Activated naive CD4-positive, alpha-beta T cell treated with anti-CD3 and anti-CD28 coated beads for 36 hours (primary cell): ENCODE measurements around the gene IQSEC2. TPM values are rescaled to one million over a fixed set of nuclear protein-coding genes. Genes with fewer than 3 reads are reported as not detected.

ENCODE experiments used
- CTCF ChIA-PET: fragments of 350-600 bp; sonication (Branson Sonifier 250); formaldehyde crosslinking; loops from one replicate; lab custom pipeline; 2021; ENCODE audit warnings: antibody characterized with exemption; lab: Charles Lee
- DNase-seq: peaks from one replicate; pipeline ENCODE4 v3.0.0-alpha.2; 2020
- H3K27ac Mint-ChIP-seq: one replicate; pipeline ENCODE4 v1.8.0; 2021; ENCODE audit warnings: mild to moderate bottlenecking, mixed read lengths
- H3K27me3 Mint-ChIP-seq: one replicate; pipeline ENCODE4 v1.8.0; 2021; ENCODE audit warnings: low read depth, mixed read lengths
- H3K36me3 Mint-ChIP-seq: one replicate; pipeline ENCODE4 v1.8.0; 2021; ENCODE audit warnings: low read depth, mixed read lengths
- H3K4me1 Mint-ChIP-seq: one replicate; pipeline ENCODE4 v1.8.0; 2021; ENCODE audit warnings: low read depth, mixed read lengths
- H3K4me3 Mint-ChIP-seq: one replicate; pipeline ENCODE4 v1.8.0; 2021; ENCODE audit warnings: mild to moderate bottlenecking, moderate library complexity, mixed read lengths
- H3K9me3 Mint-ChIP-seq: one replicate; pipeline ENCODE4 v1.8.0; 2021; ENCODE audit warnings: mixed read lengths
- intact Hi-C: fragments of 100-400 bp; cut with micrococcal nuclease; formaldehyde crosslinking; loops from one replicate; pipeline ENCODE4 v1.15.1; 2023
- total RNA-seq, 2 experiments: library from RNA; stranded (reverse); gene quantifications; one replicate each; pipeline ENCODE4 v1.2.3, GENCODE V29; 2021

IQSEC2 gene
- total RNA-seq, 2 experiments from 2014 or later = 0.20 to 0.48 TPM

GRCh38 chrX:53249408-53250042, 31.9 kb downstream of the IQSEC2 start:
- Mint-ChIP-seq H3K4me1 (no peaks in the 10 kb centered on the region), H3K27ac (no peak overlapping the region), H3K36me3 (no peaks in the 10 kb centered on the region), H3K9me3 (no peaks in the 10 kb centered on the region), H3K4me3 (no peak overlapping the region), H3K27me3 (no peaks in the 10 kb centered on the region)
- intact Hi-C loops = no loop called here
- CTCF ChIA-PET = no interaction called here
- DNase-seq = no peak

GRCh38 chrX:53247928-53248327, 33.5 kb downstream of the IQSEC2 start:
- Mint-ChIP-seq H3K27me3 (no peaks in the 10 kb centered on the region), H3K4me3 (no peak overlapping the region), H3K9me3 (no peaks in the 10 kb centered on the region), H3K27ac (no peak overlapping the region), H3K4me1 (no peaks in the 10 kb centered on the region), H3K36me3 (no peaks in the 10 kb centered on the region)
- CTCF ChIA-PET = interaction anchor here (1.3 kb wide), 1 partner anchor 9 kb away, joined by 3 read pairs; no protein-coding TSS in a partner anchor
- no peak for DNase-seq
- intact Hi-C loops = no loop called here

- no peak overlapping the region for H3K27ac Mint-ChIP-seq
- no peaks in the 10 kb centered on the region for H3K36me3 Mint-ChIP-seq
- H3K4me3 Mint-ChIP-seq = no peak overlapping the region
- no peak for DNase-seq
- H3K27me3 Mint-ChIP-seq = no peaks in the 10 kb centered on the region
- no peaks in the 10 kb centered on the region for H3K4me1 Mint-ChIP-seq
- H3K9me3 Mint-ChIP-seq = no peaks in the 10 kb centered on the region
- intact Hi-C loops = no loop called here
- CTCF ChIA-PET = no interaction called here
Observed at GRCh38 chrX:53246231-53246630, 35.2 kb downstream of the IQSEC2 start.

- H3K4me3 Mint-ChIP-seq = no peak overlapping the region
- intact Hi-C loops = no loop called here
- CTCF ChIA-PET = interaction anchor here (0.6 to 1.6 kb wide), 3 partner anchors 14 to 38 kb away, joined by 3 to 6 read pairs (median 3); no protein-coding TSS in a partner anchor
- no peaks in the 10 kb centered on the region for H3K36me3 Mint-ChIP-seq
- H3K27me3 Mint-ChIP-seq = no peaks in the 10 kb centered on the region
- no peak for DNase-seq
- no peaks in the 10 kb centered on the region for H3K4me1 Mint-ChIP-seq
- H3K27ac Mint-ChIP-seq = no peak overlapping the region
- no peaks in the 10 kb centered on the region for H3K9me3 Mint-ChIP-seq
Observed at GRCh38 chrX:53244610-53245009, 36.8 kb downstream of the IQSEC2 start.

- Mint-ChIP-seq H3K36me3 (no peaks in the 10 kb centered on the region), H3K9me3 (no peaks in the 10 kb centered on the region), H3K27ac (no peak overlapping the region), H3K27me3 (no peaks in the 10 kb centered on the region), H3K4me3 (no peak overlapping the region), H3K4me1 (peaks cover 4% of the 10 kb centered on the region)
- CTCF ChIA-PET = no interaction called here
- intact Hi-C loops = no loop called here
- no peak for DNase-seq
Observed at GRCh38 chrX:53242310-53242709, 39.1 kb downstream of the IQSEC2 start.

DNA sequence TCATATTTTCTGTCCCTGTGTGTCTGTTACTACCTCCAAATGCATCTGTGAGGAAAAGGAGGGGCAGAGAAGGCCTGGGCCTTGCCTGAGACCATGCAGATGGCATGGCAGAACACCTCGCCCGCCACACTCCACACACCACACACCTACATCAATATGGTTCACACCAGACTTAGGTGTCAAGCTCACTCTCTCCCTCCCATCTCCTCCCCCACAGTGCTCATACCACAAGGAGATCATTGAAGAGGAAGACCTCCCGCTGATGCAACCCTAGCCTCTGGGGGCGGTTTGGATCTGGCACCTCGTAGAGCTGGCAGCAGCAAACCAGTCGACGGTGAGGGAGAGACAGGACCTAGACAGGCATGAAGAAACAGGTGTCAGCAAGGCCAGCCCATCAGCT, 39.8 kb downstream of the IQSEC2 start:
- no peak overlapping the region for H3K27ac Mint-ChIP-seq
- H3K4me3 Mint-ChIP-seq = no peak overlapping the region
- H3K4me1 Mint-ChIP-seq = peaks cover 4% of the 10 kb centered on the region
- no peaks in the 10 kb centered on the region for H3K36me3 Mint-ChIP-seq
- no peak for DNase-seq
- CTCF ChIA-PET = interaction anchor here (0.5 kb wide), 1 partner anchor 121 kb away, joined by 4 read pairs; no protein-coding TSS in a partner anchor
- intact Hi-C loops = no loop called here
- no peaks in the 10 kb centered on the region for H3K9me3 Mint-ChIP-seq
- H3K27me3 Mint-ChIP-seq = no peaks in the 10 kb centered on the region

GRCh38 chrX:53239474-53239873, 41.9 kb downstream of the IQSEC2 start:
- DNase-seq = peak; percentile 52
- intact Hi-C loops = no loop called here

DNA sequence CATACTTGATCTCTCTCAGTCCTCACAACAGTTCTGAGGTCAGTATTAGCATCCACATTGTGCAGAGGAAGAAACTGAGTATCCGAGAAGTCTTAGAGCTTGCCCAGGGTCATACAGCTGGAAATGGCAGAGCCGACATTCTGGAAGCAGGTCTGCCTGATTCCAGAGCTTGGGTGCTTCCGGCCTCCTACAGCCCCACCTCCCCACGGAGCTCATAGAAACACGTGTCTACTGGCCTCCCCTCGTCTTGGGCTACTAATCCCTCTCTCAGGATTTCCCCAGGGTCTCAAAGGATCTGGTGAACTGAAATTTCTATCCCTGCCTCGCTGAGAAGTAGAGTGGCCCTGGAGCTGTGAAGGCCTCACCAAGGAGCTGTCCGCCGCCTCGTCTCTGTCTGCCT, 44.3 kb downstream of the IQSEC2 start:
- DNase-seq = no peak
- Mint-ChIP-seq H3K4me1 (peaks cover 4% of the 10 kb centered on the region), H3K4me3 (no peak overlapping the region), H3K36me3 (no peaks in the 10 kb centered on the region), H3K27ac (no peak overlapping the region), H3K9me3 (no peaks in the 10 kb centered on the region), H3K27me3 (no peaks in the 10 kb centered on the region)
- CTCF ChIA-PET = interaction anchor here (0.6 kb wide), 1 partner anchor 22 kb away, joined by 5 read pairs; no protein-coding TSS in a partner anchor
- intact Hi-C loops = no loop called here

More at GRCh38 chrX:53239474-53239873, 41.9 kb downstream of the IQSEC2 start:
- Mint-ChIP-seq H3K4me1 (peaks cover 4% of the 10 kb centered on the region), H3K36me3 (no peaks in the 10 kb centered on the region), H3K27me3 (no peaks in the 10 kb centered on the region), H3K9me3 (no peaks in the 10 kb centered on the region), H3K27ac (no peak overlapping the region), H3K4me3 (no peak overlapping the region)
- CTCF ChIA-PET = interaction anchor here (0.6 to 1.0 kb wide), 4 partner anchors 8 to 147 kb away, joined by 3 to 4 read pairs (median 3); no protein-coding TSS in a partner anchor

GRCh38 chrX:53236025-53236679, 45.2 kb downstream of the IQSEC2 start:
- CTCF ChIA-PET = no interaction called here
- H3K4me3 Mint-ChIP-seq = no peak overlapping the region
- no peak for DNase-seq
- H3K27ac Mint-ChIP-seq = no peak overlapping the region
- H3K36me3 Mint-ChIP-seq = no peaks in the 10 kb centered on the region
- peaks cover 4% of the 10 kb centered on the region for H3K4me1 Mint-ChIP-seq
- H3K27me3 Mint-ChIP-seq = no peaks in the 10 kb centered on the region
- intact Hi-C loops = no loop called here
- no peaks in the 10 kb centered on the region for H3K9me3 Mint-ChIP-seq

DNA sequence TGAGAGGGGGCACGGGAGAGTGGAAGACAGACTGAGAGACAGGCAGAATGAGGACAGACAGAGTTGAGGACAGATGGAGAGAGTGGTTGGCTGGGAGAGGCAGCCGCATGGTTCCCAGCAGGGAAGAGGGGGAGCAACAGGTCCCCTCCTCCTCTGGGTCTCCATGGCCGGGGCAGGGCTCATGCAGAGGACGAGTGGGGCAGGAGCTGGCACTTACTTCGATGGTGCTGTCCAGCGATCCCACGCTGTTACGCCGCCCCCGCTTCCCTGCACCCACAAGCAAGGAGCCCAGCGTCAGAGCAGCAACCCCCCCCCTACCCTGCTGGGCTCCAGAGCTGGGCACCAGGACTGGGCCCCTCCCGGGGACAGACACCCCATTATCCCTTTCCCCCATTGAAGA, 45.8 kb downstream of the IQSEC2 start:
- Mint-ChIP-seq H3K27ac (no peak overlapping the region), H3K4me3 (no peak overlapping the region), H3K9me3 (no peaks in the 10 kb centered on the region), H3K4me1 (peaks cover 4% of the 10 kb centered on the region), H3K36me3 (no peaks in the 10 kb centered on the region), H3K27me3 (no peaks in the 10 kb centered on the region)
- DNase-seq = no peak
- CTCF ChIA-PET = interaction anchor here (0.6 to 0.8 kb wide), 2 partner anchors 49 to 50 kb away, joined by 3 read pairs; no protein-coding TSS in a partner anchor
- intact Hi-C loops = no loop called here

- DNase-seq = no peak
- Mint-ChIP-seq H3K4me3 (no peak overlapping the region), H3K27ac (no peak overlapping the region), H3K36me3 (no peaks in the 10 kb centered on the region), H3K27me3 (no peaks in the 10 kb centered on the region), H3K4me1 (peaks cover 4% of the 10 kb centered on the region), H3K9me3 (no peaks in the 10 kb centered on the region)
- intact Hi-C loops = no loop called here
- CTCF ChIA-PET = no interaction called here
Observed at GRCh38 chrX:53234484-53234883, 46.9 kb downstream of the IQSEC2 start.

DNA sequence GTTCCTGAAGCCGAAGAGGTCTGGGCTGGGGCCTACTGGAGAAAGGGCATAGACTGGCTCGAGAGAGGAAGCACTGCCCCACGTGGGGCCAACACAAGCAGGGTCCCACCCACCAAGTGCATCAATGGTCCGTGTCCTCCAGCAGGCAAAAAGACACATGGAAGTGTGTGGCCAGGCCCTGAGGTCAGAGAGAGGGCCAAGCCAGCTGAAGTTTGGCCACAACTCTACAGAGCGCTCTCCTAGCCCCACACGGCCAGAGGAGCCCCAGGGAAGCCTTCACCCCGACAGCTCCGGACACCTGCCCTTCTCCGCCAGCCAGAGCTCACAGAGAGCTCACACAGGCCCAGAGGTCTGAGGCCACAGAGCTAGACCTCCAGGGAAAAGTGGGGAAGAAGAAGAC, 47.8 kb downstream of the IQSEC2 start:
- DNase-seq = no peak
- no peak overlapping the region for H3K4me3 Mint-ChIP-seq
- H3K9me3 Mint-ChIP-seq = no peaks in the 10 kb centered on the region
- no peaks in the 10 kb centered on the region for H3K4me1 Mint-ChIP-seq
- CTCF ChIA-PET = no interaction called here
- H3K36me3 Mint-ChIP-seq = no peaks in the 10 kb centered on the region
- H3K27ac Mint-ChIP-seq = no peak overlapping the region
- intact Hi-C loops = no loop called here
- no peaks in the 10 kb centered on the region for H3K27me3 Mint-ChIP-seq

- intact Hi-C loops = no loop called here
- CTCF ChIA-PET = no interaction called here
- no peaks in the 10 kb centered on the region for H3K36me3 Mint-ChIP-seq
- H3K27me3 Mint-ChIP-seq = no peaks in the 10 kb centered on the region
- H3K9me3 Mint-ChIP-seq = no peaks in the 10 kb centered on the region
- DNase-seq = no peak
- no peak overlapping the region for H3K4me3 Mint-ChIP-seq
- no peak overlapping the region for H3K27ac Mint-ChIP-seq
- H3K4me1 Mint-ChIP-seq = no peaks in the 10 kb centered on the region
Observed at GRCh38 chrX:53230116-53230515, 51.3 kb downstream of the IQSEC2 start.
